Sigmoid colon (tissue), 3 donors: ENCODE data around the gene KRTAP12-2.

Experiments used
- POLR2A ChIP-seq, 2 donors: fragments of 450-650 bp; IDR thresholded peaks; one replicate each; pipeline ENCODE4 v1.6.1; 2016; ENCODE audit warnings: antibody characterized with exemption in 2 of 2, mild to moderate bottlenecking in 2 of 2, moderate library complexity in 2 of 2
- TF ChIP-seq, protein P1 (sequence below), 4 experiments: fragments of 450-650 bp in 3 of 4; fragments of 200-600 bp in 1 of 4; IDR thresholded peaks; one replicate each; pipeline ENCODE4 v1.5.1; 2016 to 2019; ENCODE audit warnings: antibody characterized with exemption in 4 of 4, mild to moderate bottlenecking in 3 of 4, moderate library complexity in 2 of 4

DNA sequence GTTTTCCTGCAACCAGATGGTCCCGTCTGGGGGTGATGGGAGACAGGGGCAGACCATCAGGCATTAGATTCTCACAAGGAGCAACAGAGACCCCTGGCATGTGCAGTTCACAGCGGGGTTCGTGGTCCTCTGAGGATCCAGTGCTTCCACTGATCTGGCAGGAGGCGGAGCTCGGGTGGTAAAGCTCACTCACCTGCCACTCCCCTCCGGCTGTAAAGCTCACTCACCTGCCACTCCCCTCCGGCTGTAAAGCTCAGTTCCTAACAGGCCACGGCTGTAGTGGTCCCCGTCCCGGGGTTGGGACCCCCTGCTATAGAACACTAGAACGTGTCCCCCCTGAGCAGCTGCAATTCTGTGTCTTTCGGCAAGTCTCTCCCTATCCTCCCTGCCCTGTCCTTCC lies 34.8 kb upstream of the KRTAP12-2 start:
- TF ChIP-seq, protein P1, sequence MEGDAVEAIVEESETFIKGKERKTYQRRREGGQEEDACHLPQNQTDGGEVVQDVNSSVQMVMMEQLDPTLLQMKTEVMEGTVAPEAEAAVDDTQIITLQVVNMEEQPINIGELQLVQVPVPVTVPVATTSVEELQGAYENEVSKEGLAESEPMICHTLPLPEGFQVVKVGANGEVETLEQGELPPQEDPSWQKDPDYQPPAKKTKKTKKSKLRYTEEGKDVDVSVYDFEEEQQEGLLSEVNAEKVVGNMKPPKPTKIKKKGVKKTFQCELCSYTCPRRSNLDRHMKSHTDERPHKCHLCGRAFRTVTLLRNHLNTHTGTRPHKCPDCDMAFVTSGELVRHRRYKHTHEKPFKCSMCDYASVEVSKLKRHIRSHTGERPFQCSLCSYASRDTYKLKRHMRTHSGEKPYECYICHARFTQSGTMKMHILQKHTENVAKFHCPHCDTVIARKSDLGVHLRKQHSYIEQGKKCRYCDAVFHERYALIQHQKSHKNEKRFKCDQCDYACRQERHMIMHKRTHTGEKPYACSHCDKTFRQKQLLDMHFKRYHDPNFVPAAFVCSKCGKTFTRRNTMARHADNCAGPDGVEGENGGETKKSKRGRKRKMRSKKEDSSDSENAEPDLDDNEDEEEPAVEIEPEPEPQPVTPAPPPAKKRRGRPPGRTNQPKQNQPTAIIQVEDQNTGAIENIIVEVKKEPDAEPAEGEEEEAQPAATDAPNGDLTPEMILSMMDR (IDR thresholded peaks at IDR 0.05), result no peak
- TF ChIP-seq POLR2A (IDR thresholded peaks at IDR 0.05), result no peak
